ENCODE measurements around the gene SLC22A23. TPM values are rescaled to one million over a fixed set of nuclear protein-coding genes. Genes with fewer than 3 reads are reported as not detected.

Gene SLC22A23
- total RNA-seq, 1 donor from 2014 or later, result 0.95 TPM

GRCh38 chr6:3290149-3290930 lies 166.5 kb downstream of the SLC22A23 start:
- no peak for TF ChIP-seq CTCF (IDR thresholded peaks at IDR 0.05)
- Mint-ChIP-seq H3K4me3 (no peak overlapping the region), H3K27me3 (peaks cover 3% of the 10 kb centered on the region), H3K4me1 (no peaks in the 10 kb centered on the region), H3K27ac (no peak overlapping the region), H3K36me3 (ENCODE audit: low read depth) (no peaks in the 10 kb centered on the region), H3K9me3 (no peaks in the 10 kb centered on the region)
- ChIA-PET CTCF (interaction anchor here (1.1 kb wide), 1 partner anchor 8 kb away, joined by 3 read pairs; no protein-coding TSS in a partner anchor), POLR2A (no interaction called here)
- intact Hi-C loops (cut with micrococcal nuclease), result no loop called here
- ATAC-seq (ENCODE audit: low read depth) (no peak), DNase-seq (no peak)

GRCh38 chr6:3289664-3290055 lies 167.2 kb downstream of the SLC22A23 start:
- no peak for TF ChIP-seq CTCF (IDR thresholded peaks at IDR 0.05)
- no peaks in the 10 kb centered on the region for H3K9me3 Mint-ChIP-seq
- no peaks in the 10 kb centered on the region for H3K27me3 Mint-ChIP-seq
- no peaks in the 10 kb centered on the region for H3K4me1 Mint-ChIP-seq
- H3K4me3 Mint-ChIP-seq, result no peak overlapping the region
- no peak for ATAC-seq (ENCODE audit: low read depth)
- ChIA-PET POLR2A (interaction anchor here (0.6 kb wide), 1 partner anchor 13 kb away, joined by 6 read pairs; no protein-coding TSS in a partner anchor), CTCF (no interaction called here)
- intact Hi-C loops (cut with micrococcal nuclease), result no loop called here
- no peaks in the 10 kb centered on the region for H3K36me3 Mint-ChIP-seq (ENCODE audit: low read depth)
- no peak for DNase-seq
- no peak overlapping the region for H3K27ac Mint-ChIP-seq

- Mint-ChIP-seq H3K27me3 (no peaks in the 10 kb centered on the region), H3K27ac (no peak overlapping the region), H3K9me3 (no peaks in the 10 kb centered on the region), H3K36me3 (ENCODE audit: low read depth) (no peaks in the 10 kb centered on the region), H3K4me3 (no peak overlapping the region), H3K4me1 (no peaks in the 10 kb centered on the region)
- TF ChIP-seq CTCF (IDR thresholded peaks at IDR 0.05), result no peak
- CTCF ChIA-PET, result interaction anchor here (1.5 kb wide), 1 partner anchor 9 kb away, joined by 5 read pairs; no protein-coding TSS in a partner anchor
- DNase-seq, result no peak
- intact Hi-C loops (cut with micrococcal nuclease), result no loop called here
- no peak for ATAC-seq (ENCODE audit: low read depth)
- POLR2A ChIA-PET, result interaction anchor here (0.6 kb wide), 1 partner anchor 12 kb away, joined by 6 read pairs; no protein-coding TSS in a partner anchor
Measured at GRCh38 chr6:3288711-3289663, 167.9 kb downstream of the SLC22A23 start.

GRCh38 chr6:3287976-3288707 lies 168.7 kb downstream of the SLC22A23 start:
- H3K27me3 Mint-ChIP-seq, result no peaks in the 10 kb centered on the region
- H3K27ac Mint-ChIP-seq, result no peak overlapping the region

More at GRCh38 chr6:3287976-3288707, 168.7 kb downstream of the SLC22A23 start:
- intact Hi-C loops (cut with micrococcal nuclease), result no loop called here
- Mint-ChIP-seq H3K9me3 (no peaks in the 10 kb centered on the region), H3K4me1 (no peaks in the 10 kb centered on the region), H3K36me3 (ENCODE audit: low read depth) (no peaks in the 10 kb centered on the region), H3K4me3 (no peak overlapping the region)
- POLR2A ChIA-PET, result no interaction called here
- CTCF ChIA-PET, result interaction anchor here (1.5 kb wide), 1 partner anchor 8 kb away, joined by 5 read pairs; no protein-coding TSS in a partner anchor
- TF ChIP-seq CTCF (IDR thresholded peaks at IDR 0.05), result no peak
- no peak for DNase-seq
- ATAC-seq (ENCODE audit: low read depth), result no peak

Measured in activated B cell treated with CpG ODN at 0.5 μM for 24 hours (primary cell).